Chondrocyte (in vitro differentiated cells): ENCODE results near the gene KRT85. TPM values are rescaled to one million over a fixed set of nuclear protein-coding genes. Genes with fewer than 3 reads are reported as not detected.

Experiments
- DNase-seq: peaks from one replicate; pipeline ENCODE4 v3.0.0; 2021; ENCODE audit warnings: mixed read lengths, low spot score
- H3K27ac Mint-ChIP-seq: one replicate; pipeline ENCODE4 v1.8.0; 2021; ENCODE audit warnings: mild to moderate bottlenecking, moderate library complexity, mixed read lengths; ENCODE audit not compliant: unreplicated experiment
- H3K27me3 Mint-ChIP-seq: 2 replicates; pipeline ENCODE4 v1.8.0; 2021; ENCODE audit warnings: low read depth, mixed read lengths
- H3K36me3 Mint-ChIP-seq: 2 replicates; pipeline ENCODE4 v1.8.0; 2021; ENCODE audit warnings: low read depth, mixed read lengths
- H3K4me1 Mint-ChIP-seq: 2 replicates; pipeline ENCODE4 v1.8.0; 2021; ENCODE audit warnings: low read depth, mild to moderate bottlenecking, mixed read lengths
- H3K4me3 Mint-ChIP-seq: one replicate; pipeline ENCODE4 v1.8.0; 2021; ENCODE audit warnings: mild to moderate bottlenecking, moderate library complexity, mixed read lengths; ENCODE audit not compliant: unreplicated experiment
- H3K9me3 Mint-ChIP-seq: 2 replicates; pipeline ENCODE4 v1.8.0; 2021; ENCODE audit warnings: low read depth, mixed read lengths
- total RNA-seq: library from RNA; stranded (reverse); gene quantifications from 3 replicates; pipeline ENCODE4 v1.2.1, GENCODE V29; 2021
- TF ChIP-seq, protein P1 (sequence below): fragments of 200-600 bp; sonication (generic); IDR thresholded peaks from 2 replicates; pipeline ENCODE4 v1.5.0; 2021; ENCODE audit warnings: antibody characterized with exemption, mild to moderate bottlenecking, moderate library complexity

KRT85 gene
- total RNA-seq, 1 donor from 2014 or later: not detected

DNA sequence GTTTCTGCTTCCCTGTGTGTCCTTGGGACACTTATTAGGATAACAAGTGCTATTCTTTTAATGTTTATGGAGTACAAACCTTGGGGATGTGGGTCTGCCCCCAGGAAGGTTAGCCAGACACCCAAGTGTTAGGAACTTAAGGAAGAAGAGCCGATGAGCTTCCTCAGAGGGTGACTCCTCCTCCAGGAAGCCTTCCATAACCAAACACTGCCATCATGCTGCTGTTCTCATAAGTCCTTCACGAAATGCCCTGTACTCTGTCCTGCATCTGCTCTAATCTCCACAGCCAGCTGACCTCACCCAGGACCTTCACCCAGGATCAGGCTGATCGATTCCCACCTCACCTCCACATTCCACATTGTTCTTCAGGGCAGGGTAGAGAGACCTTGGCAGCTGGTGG, 1.2 kb upstream of the KRT85 start:
- Mint-ChIP-seq H3K36me3 (no peaks in the 10 kb centered on the region), H3K4me3 (no peak overlapping the region), H3K9me3 (no peaks in the 10 kb centered on the region), H3K4me1 (peaks cover 24% of the 10 kb centered on the region), H3K27me3 (peaks cover 24% of the 10 kb centered on the region), H3K27ac (no peak overlapping the region)
- TF ChIP-seq, protein P1, sequence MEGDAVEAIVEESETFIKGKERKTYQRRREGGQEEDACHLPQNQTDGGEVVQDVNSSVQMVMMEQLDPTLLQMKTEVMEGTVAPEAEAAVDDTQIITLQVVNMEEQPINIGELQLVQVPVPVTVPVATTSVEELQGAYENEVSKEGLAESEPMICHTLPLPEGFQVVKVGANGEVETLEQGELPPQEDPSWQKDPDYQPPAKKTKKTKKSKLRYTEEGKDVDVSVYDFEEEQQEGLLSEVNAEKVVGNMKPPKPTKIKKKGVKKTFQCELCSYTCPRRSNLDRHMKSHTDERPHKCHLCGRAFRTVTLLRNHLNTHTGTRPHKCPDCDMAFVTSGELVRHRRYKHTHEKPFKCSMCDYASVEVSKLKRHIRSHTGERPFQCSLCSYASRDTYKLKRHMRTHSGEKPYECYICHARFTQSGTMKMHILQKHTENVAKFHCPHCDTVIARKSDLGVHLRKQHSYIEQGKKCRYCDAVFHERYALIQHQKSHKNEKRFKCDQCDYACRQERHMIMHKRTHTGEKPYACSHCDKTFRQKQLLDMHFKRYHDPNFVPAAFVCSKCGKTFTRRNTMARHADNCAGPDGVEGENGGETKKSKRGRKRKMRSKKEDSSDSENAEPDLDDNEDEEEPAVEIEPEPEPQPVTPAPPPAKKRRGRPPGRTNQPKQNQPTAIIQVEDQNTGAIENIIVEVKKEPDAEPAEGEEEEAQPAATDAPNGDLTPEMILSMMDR: no peak
- no peak for DNase-seq

DNA sequence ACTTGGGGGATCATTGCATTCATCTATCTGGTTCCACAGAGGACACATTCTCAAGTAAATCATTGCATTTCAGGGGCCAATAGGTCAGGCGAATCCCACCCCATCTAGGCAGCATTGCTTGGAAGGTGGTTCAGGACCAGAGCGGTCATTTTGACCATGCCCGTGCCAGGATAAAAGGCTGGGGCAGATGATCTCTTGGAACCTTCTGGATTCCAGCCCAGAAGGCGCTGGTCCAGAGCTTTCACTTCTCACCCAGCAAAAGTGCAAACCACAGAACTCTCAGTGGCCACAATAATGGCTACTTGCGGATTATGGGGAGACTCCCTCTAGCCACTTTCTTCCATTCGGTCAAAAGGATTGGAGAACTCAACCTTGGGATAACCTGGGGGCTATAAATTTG, 595 bp upstream of the KRT85 start:
- no peaks in the 10 kb centered on the region for H3K9me3 Mint-ChIP-seq
- TF ChIP-seq, protein P1: no peak
- H3K4me3 Mint-ChIP-seq: no peak overlapping the region
- no peak for DNase-seq
- H3K4me1 Mint-ChIP-seq: peaks cover 24% of the 10 kb centered on the region
- no peaks in the 10 kb centered on the region for H3K36me3 Mint-ChIP-seq
- H3K27me3 Mint-ChIP-seq: peaks cover 30% of the 10 kb centered on the region
- no peak overlapping the region for H3K27ac Mint-ChIP-seq

DNA sequence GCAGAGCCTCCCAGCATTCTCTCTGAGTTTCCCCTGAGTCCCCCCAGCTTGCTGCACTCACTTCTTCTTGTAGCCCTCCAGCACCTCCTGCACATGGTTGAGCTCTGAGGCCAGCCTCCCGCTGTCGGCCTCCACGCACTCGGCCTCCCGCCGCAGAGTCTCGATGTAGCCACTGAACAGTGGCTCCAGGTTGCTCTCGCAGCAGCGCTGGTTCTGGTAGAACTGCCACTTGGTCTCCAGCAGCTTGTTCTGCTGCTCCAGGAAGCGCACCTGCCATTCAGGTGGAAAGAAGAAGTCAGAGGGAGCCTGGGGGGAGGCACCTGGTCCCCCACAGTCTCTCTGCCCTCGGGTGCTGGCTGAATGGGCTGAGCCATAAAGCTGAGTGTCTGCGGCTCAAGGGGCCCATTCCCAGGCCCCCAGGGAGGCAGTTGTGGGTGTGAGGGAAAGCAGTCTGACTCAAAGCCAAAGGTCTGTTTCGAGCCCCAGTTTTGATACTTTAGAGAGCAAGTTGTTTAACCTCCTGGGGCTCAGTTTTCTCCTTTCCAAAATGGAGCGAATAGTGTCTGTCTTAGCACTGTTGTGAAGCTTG, 2.3 kb downstream of the KRT85 start:
- no peak overlapping the region for H3K4me3 Mint-ChIP-seq
- H3K27ac Mint-ChIP-seq: no peak overlapping the region
- H3K36me3 Mint-ChIP-seq: no peaks in the 10 kb centered on the region
- no peak for DNase-seq
- peaks cover 33% of the 10 kb centered on the region for H3K27me3 Mint-ChIP-seq
- no peaks in the 10 kb centered on the region for H3K9me3 Mint-ChIP-seq
- TF ChIP-seq, protein P1: no peak
- H3K4me1 Mint-ChIP-seq: peaks cover 4% of the 10 kb centered on the region

DNA sequence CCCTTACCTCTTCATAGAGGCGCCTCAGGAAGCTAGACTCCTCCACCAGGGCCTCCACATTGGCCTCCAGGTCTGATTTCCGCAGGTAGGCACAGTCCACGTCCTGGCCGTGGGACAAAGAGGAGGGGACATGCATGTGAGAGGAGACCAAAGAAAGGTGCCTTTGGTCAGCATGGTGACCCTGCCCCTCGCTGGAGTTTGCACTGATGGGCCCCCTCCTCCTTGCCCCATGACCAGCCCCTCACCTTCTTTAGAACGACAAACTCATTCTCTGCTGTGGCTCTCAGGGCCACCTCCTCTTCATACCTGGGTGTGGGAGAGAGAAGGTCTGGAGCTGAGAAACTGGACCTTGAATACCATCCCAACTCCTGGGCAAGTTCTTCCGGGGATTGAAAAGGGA, 3.2 kb downstream of the KRT85 start:
- Mint-ChIP-seq H3K27ac (no peak overlapping the region), H3K9me3 (no peaks in the 10 kb centered on the region), H3K4me3 (no peak overlapping the region), H3K36me3 (no peaks in the 10 kb centered on the region), H3K4me1 (peaks cover under 1% of the 10 kb centered on the region), H3K27me3 (peaks cover 33% of the 10 kb centered on the region)
- TF ChIP-seq, protein P1: no peak
- no peak for DNase-seq

DNA sequence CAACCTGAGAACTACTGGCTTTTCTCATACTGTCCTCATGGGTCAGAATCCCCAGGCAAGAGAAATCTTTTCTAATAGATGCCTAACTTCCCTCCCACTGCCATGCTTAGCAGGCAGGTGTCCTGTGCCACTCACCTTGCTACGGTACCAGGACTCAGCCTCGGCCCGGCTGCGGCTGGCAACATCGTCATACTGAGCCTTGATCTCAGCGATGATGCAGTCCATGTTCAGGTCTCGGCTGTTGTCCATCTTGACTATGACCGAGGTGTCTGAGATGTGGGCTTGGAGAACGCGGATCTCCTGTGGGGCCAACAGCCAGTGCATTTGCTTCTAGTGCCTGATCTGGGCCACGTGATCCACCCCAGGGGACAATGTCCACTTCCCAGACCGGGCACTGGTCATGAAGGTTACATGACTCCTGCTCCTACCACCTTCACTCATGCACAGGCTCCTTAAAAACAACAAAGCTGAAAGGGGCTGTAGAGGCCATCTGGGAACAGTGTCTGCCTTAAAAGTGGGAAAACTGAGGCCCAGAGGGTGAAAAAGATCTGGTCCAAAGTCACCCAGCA, 4.1 kb downstream of the KRT85 start:
- H3K4me3 Mint-ChIP-seq: no peak overlapping the region
- no peaks in the 10 kb centered on the region for H3K9me3 Mint-ChIP-seq
- H3K27ac Mint-ChIP-seq: no peak overlapping the region
- H3K27me3 Mint-ChIP-seq: peaks cover 29% of the 10 kb centered on the region
- H3K4me1 Mint-ChIP-seq: no peaks in the 10 kb centered on the region
- no peak for DNase-seq
- TF ChIP-seq, protein P1: no peak
- H3K36me3 Mint-ChIP-seq: no peaks in the 10 kb centered on the region
